ENCODE results near the gene NKX1-2. TPM values are rescaled to one million over a fixed set of nuclear protein-coding genes. Genes with fewer than 3 reads are reported as not detected.

The NKX1-2 gene
- total RNA-seq, 1 experiment from 2014 or later, result 3.4 TPM

GRCh38 chr10:124402273-124402672 is 47.6 kb downstream of the NKX1-2 start:
- H3K9me2 ChIP-seq (ENCODE audit: insufficient read depth), result no peaks in the 10 kb centered on the region
- TF ChIP-seq SRF (IDR thresholded peaks at IDR 0.05; ENCODE audit: low read depth), result no peak
- TF ChIP-seq FOSL1 (IDR thresholded peaks at IDR 0.05; ENCODE audit: low read depth), result no peak
- no peak for ATAC-seq

GRCh38 chr10:124401633-124402032 is 48.2 kb downstream of the NKX1-2 start:
- no peak overlapping the region for H2AFZ ChIP-seq (ENCODE audit: low read depth, low read length, poor library complexity, severe bottlenecking)
- H4K20me1 ChIP-seq (ENCODE audit: insufficient read depth), result no peaks in the 10 kb centered on the region; the same call in 1 of the 2 replicates
- ChIA-PET CTCF (interaction anchor here (1.1 kb wide), 1 partner anchor 406 kb away, joined by 4 read pairs; no protein-coding TSS in a partner anchor), POLR2A (no interaction called here), RAD21 (ENCODE audit: low non-redundant PET in 1 of 2, low total read pairs in 2 of 2, uncharacterized antibody in 2 of 2, unreplicated experiment in 2 of 2) (no interaction called here)
- DNase-seq (ENCODE audit: low read depth, low spot score), result no peak
- no peaks in the 10 kb centered on the region for H3K9me2 ChIP-seq (ENCODE audit: insufficient read depth)
- no peaks in the 10 kb centered on the region for H3K9me3 ChIP-seq (ENCODE audit: control insufficient read depth in 1 of 2, insufficient read depth in 1 of 2, low read depth in 1 of 2, low read length in 2 of 2)
- no peaks in the 10 kb centered on the region for H3K79me2 ChIP-seq (ENCODE audit: insufficient read depth, low read length)
- intact Hi-C loops (cut with micrococcal nuclease), result no loop called here
- H3K4me3 ChIP-seq (replicated peaks in 1 of 2; ENCODE audit: low read depth in 1 of 2, low read length in 2 of 2), result no peak overlapping the region
- no peak overlapping the region for H3K9ac ChIP-seq (ENCODE audit: low read length)
- no TSS peak for BruUV-seq (replicated peaks)
- no peak for ATAC-seq
- H3K27me3 ChIP-seq (ENCODE audit: insufficient read depth, low read length), result no peaks in the 10 kb centered on the region
- H3K36me3 ChIP-seq (ENCODE audit: control insufficient read depth in 1 of 2, insufficient read depth in 2 of 2, low read length in 2 of 2), result peaks cover 45 to 56% of the 10 kb centered on the region in 2 experiments
- H3K4me2 ChIP-seq (ENCODE audit: low read length), result no peak overlapping the region
- no peaks in the 10 kb centered on the region for H3K4me1 ChIP-seq (ENCODE audit: control insufficient read depth in 1 of 2, insufficient read depth in 2 of 2, low read length in 2 of 2)
- no peak overlapping the region for H3K27ac ChIP-seq (ENCODE audit: low read depth, low read length)
- TF ChIP-seq ATF3 (IDR thresholded peaks at IDR 0.05), result no peak
- TF ChIP-seq REST (IDR thresholded peaks at IDR 0.05; ENCODE audit: low read depth), result no peak
- no peak for TF ChIP-seq ZBTB33 (IDR thresholded peaks at IDR 0.05; ENCODE audit: extremely low read depth, insufficient replicate concordance, low read length)
- no peak for TF ChIP-seq CBX3 (IDR thresholded peaks at IDR 0.05; ENCODE audit: low read depth)
- TF ChIP-seq ZFX (IDR thresholded peaks at IDR 0.05), result no peak
- no peak for TF ChIP-seq SIN3A (IDR thresholded peaks at IDR 0.05; ENCODE audit: low read depth)
- TF ChIP-seq RAD21 (IDR thresholded peaks at IDR 0.05; ENCODE audit: low read depth), result no peak
- no peak for TF ChIP-seq POLR2AphosphoS5 (IDR thresholded peaks at IDR 0.05; ENCODE audit: low read depth, low read length)
- TF ChIP-seq POLR2A (IDR thresholded peaks at IDR 0.05; ENCODE audit: borderline replicate concordance, extremely low read depth, insufficient read depth, insufficient read length), result no peak
- TF ChIP-seq ELF1 (IDR thresholded peaks at IDR 0.05; ENCODE audit: borderline replicate concordance, low read depth), result no peak
- TF ChIP-seq JUND (IDR thresholded peaks at IDR 0.05), result no peak
- TF ChIP-seq SRF (IDR thresholded peaks at IDR 0.05; ENCODE audit: low read depth), result no peak
- no peak for TF ChIP-seq CTCF (IDR thresholded peaks at IDR 0.05 in 2 of 3, conservative IDR thresholded peaks at IDR 0.05 in 1 of 3; ENCODE audit: borderline replicate concordance in 1 of 3, insufficient read depth in 1 of 3, low read depth in 2 of 3, low read length in 2 of 3)

More at GRCh38 chr10:124402273-124402672, 47.6 kb downstream of the NKX1-2 start:
- peaks cover 47 to 55% of the 10 kb centered on the region in 2 experiments for H3K36me3 ChIP-seq (ENCODE audit: control insufficient read depth in 1 of 2, insufficient read depth in 2 of 2, low read length in 2 of 2)
- RAD21 ChIA-PET (ENCODE audit: low non-redundant PET in 1 of 2, low total read pairs in 2 of 2, uncharacterized antibody in 2 of 2, unreplicated experiment in 2 of 2), result no interaction called here
- no peak overlapping the region for H2AFZ ChIP-seq (ENCODE audit: low read depth, low read length, poor library complexity, severe bottlenecking)
- H3K4me2 ChIP-seq (ENCODE audit: low read length), result no peak overlapping the region
- CTCF ChIA-PET, result interaction anchor here (1.1 kb wide), 1 partner anchor 406 kb away, joined by 4 read pairs; no protein-coding TSS in a partner anchor
- no peak for DNase-seq (ENCODE audit: low read depth, low spot score)
- no peaks in the 10 kb centered on the region for H3K79me2 ChIP-seq (ENCODE audit: insufficient read depth, low read length)
- no peak overlapping the region for H3K4me3 ChIP-seq (replicated peaks in 1 of 2; ENCODE audit: low read depth in 1 of 2, low read length in 2 of 2)
- intact Hi-C loops (cut with micrococcal nuclease), result no loop called here
- no TSS peak for BruUV-seq (replicated peaks)
- no peaks in the 10 kb centered on the region for H3K9me3 ChIP-seq (ENCODE audit: control insufficient read depth in 1 of 2, insufficient read depth in 1 of 2, low read depth in 1 of 2, low read length in 2 of 2)
- H4K20me1 ChIP-seq (ENCODE audit: insufficient read depth), result no peaks in the 10 kb centered on the region; the same call in 1 of the 2 replicates
- no peaks in the 10 kb centered on the region for H3K4me1 ChIP-seq (ENCODE audit: control insufficient read depth in 1 of 2, insufficient read depth in 2 of 2, low read length in 2 of 2)
- POLR2A ChIA-PET, result no interaction called here
- H3K27ac ChIP-seq (ENCODE audit: low read depth, low read length), result no peak overlapping the region
- no peak overlapping the region for H3K9ac ChIP-seq (ENCODE audit: low read length)
- H3K27me3 ChIP-seq (ENCODE audit: insufficient read depth, low read length), result no peaks in the 10 kb centered on the region
